Hematopoietic multipotent progenitor cell treated with erythropoietin and hydrocortisone succinate and interleukin-3 and kit ligand, for 15 days (in vitro differentiated cells): ENCODE results near the gene PGPEP1.
"Not testable (repeated sequence)": the region's sequence is repeated elsewhere in the genome, so short reads cannot be mapped to it uniquely, and the experiment has no call there.

ENCODE experiments used
- DNase-seq: peaks from one replicate; pipeline ENCODE4 v3.0.0-alpha.2; 2015; ENCODE audit warnings: low spot score

The PGPEP1 gene

DNA sequence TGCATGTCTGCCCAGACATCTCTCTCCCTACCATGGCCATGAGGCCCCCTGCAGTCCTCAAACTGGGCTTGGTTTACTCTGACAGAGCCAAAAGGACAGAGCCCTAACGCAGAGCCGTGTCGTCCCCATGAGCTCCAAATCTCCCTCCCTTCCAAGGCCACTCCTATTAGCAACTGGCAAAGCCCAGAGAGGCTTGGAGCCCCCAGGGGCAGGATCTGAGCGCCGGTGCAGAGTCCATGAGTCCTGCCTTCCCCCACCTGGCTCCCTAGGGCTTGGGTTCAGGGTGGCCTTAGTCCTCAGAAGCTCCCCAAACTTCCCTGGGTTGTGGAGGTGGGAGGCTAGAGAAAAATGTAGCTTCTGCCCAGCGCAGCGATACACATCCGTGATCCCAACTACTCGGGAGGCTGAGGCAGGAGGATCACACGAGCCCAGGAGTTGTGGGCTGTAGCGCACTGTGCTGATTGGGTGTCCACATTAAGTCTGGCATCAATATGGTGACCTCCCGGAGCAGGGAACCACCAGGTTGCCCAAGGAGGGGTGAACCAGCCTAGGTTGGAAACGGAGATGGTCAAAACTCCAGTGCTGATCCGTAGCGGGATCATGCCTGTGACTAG is 7.4 kb upstream of the PGPEP1 start:
- DNase-seq = no peak

GRCh38 chr19:18333680-18334079 is 6.7 kb upstream of the PGPEP1 start:
- no peak for DNase-seq

- DNase-seq = no peak
Observed at GRCh38 chr19:18336121-18336520, 4.3 kb upstream of the PGPEP1 start.

GRCh38 chr19:18338541-18338940 is 1.9 kb upstream of the PGPEP1 start:
- no peak for DNase-seq

DNA sequence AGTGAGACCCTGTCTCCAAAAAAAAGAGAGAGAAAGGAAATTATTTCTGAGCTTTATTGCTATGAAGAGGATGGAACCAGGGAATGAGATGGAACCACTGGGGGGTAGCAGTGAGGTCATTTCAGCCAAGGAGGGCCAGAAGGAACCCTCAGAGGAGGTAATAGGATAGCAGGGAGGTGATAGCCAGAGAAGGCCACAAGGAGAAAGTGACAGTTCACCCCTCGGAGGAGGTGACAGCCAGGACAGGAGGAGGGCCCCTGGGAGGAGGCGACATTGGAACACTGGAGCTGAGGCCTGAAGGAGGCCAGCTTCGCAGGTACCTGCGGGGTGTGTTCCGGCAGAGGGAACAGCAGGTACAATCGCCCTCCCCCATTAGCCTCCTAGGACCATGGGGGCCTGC is 675 bp upstream of the PGPEP1 start:
- DNase-seq = no peak

- no peak for DNase-seq
Observed at GRCh38 chr19:18340990-18341868, 831 bp downstream of the PGPEP1 start.

GRCh38 chr19:18342090-18342632 is 1.8 kb downstream of the PGPEP1 start:
- no peak for DNase-seq

DNA sequence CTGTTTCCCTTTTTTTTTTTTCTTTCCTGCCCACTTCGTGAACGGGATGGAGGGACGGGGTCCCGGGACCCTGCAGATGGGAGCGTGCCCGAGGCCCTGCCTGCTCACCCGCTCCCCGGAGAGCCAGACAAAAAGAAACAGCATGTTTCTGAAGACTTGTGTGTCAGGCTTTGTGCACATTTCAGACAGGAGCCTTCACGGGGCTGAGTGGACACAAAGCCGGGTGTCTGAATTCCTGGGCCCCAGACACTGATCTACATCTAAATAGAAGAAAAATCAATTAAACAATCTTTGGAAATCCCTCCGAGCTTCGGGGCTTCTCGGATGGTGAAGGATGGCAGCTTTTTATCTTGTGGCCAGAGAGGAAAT is 4.2 kb downstream of the PGPEP1 start:
- DNase-seq = no peak

DNA sequence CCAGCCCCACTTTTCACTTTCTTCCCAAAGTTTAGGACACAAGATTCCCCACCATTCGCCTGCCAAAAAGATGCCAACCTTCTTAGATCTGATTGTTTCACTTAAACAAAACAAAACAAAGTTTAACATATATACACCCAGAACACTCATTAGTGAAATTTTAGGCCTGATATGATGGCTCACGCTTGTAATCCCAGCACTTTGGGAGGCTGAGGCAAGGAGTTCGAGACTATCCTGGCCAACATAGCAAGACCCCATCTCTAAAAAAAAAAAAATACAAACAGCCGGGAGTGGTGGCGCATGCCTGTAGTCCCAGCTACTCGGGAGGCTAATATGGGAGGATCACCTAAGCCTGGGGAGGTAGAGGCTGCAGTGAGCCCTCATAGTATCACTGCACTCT is 4.9 kb downstream of the PGPEP1 start:
- DNase-seq = no peak

- no peak for DNase-seq
Observed at GRCh38 chr19:18346091-18346490, 5.7 kb downstream of the PGPEP1 start.

DNA sequence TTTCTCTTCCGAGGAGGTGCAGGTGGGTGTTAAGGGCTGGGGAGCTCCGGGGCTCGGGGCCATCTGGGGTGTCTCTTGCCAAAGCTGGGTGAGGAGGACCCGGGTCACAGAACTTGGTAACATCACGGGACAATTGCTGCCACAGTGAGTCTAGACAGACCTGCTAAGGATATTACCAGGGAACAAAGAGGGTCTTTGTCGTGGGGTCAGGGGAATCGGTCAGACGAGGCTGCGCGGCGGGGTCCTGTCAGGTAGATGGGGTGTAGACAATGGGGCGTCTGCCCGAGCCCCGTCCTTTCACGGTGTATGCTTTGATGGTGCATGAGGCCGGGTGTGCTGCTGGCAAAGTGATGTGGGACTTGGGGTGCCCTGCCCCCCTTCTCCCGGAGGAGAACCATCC is 7.8 kb downstream of the PGPEP1 start:
- no peak for DNase-seq

- not testable (repeated sequence) for DNase-seq
Observed at GRCh38 chr19:18348818-18349339, 8.5 kb downstream of the PGPEP1 start.

- peak; percentile 84 for DNase-seq
Observed at GRCh38 chr19:18349524-18350128, 9.2 kb downstream of the PGPEP1 start.

GRCh38 chr19:18350490-18350889 is 10.1 kb downstream of the PGPEP1 start:
- DNase-seq = no peak

GRCh38 chr19:18351544-18351943 is 11.1 kb downstream of the PGPEP1 start:
- DNase-seq = no peak

DNA sequence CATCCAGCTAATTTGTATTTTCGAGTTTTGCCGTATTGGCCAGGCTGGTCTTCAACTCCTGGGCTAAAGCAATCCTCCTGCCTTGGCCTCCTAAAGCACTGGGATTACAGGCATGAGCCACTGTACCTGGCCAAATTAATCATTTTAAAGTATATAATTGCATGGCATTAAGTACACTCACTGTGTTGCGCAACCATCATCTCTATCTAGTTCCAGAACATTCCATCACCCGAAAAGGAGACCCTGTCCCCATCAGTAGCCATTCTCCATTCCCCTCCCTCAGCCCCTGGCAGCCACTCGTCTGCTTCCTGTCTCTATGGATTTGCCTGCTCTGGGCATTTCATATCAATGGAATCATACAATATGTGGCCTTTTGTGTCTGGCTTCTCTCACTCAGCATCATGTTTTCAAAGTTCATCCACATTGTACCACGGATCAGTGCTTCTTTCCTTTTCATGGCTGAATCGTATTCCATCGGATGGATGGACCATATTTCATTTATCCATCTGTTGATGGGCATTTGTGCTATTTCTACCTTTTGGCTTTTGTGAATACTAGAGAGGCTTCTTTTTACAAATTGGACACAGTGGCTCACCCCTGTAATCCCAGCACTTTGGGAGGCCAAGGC is 13.1 kb downstream of the PGPEP1 start:
- DNase-seq = no peak

DNA sequence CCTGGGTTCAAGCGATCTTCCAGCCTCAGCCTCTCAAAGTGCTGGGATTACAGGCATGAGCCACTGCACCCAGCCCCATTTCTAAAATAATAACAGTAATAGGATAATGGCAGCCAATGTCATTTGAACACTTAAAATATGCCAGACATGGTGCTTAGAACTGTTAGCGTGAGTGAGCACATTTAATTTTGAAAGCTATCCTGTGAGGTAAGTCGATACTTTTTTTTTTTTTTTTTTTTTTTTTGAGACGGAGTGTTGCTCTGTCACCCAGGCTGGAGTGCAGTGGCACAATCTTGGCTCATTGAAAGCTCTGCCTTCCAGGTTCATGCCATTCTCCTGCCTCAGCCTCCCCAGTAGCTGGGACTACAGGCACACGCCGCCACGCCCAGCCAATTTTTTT is 14.3 kb downstream of the PGPEP1 start:
- not testable (repeated sequence) for DNase-seq

- DNase-seq = no peak
Observed at GRCh38 chr19:18357041-18357440, 16.6 kb downstream of the PGPEP1 start.

DNA sequence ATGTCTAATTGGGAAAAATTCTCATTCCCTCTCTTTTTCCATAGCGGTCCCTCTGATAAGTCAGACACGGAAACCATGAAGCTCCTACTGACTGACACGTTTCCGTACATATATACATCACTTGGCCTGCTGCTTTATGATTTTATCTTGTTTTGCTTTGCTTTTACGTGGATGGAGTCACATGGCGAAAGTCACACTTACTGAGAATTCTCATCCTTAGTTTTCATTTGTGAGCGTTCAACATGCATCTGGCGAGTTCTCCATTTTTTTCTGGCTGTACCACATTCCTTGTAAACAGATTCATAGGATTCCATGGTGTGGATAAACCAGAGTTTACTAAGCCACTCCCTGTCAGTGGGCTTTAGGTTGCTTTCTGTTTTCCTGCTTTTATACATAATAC is 21.2 kb downstream of the PGPEP1 start:
- no peak for DNase-seq

GRCh38 chr19:18362934-18363542 is 22.6 kb downstream of the PGPEP1 start:
- DNase-seq = no peak

- no peak for DNase-seq
Observed at GRCh38 chr19:18363787-18364186, 23.4 kb downstream of the PGPEP1 start.
